DOHH2 (cell line): ENCODE measurements around the gene FAM174C.

ENCODE experiments used
- H3F3A ChIP-seq: fragments of 200-600 bp; sonication (generic), shearing (Covaris generic); 2 replicates; pipeline ENCODE4 v1.6.0; 2016; ENCODE audit warnings: antibody characterized with exemption, mild to moderate bottlenecking; ENCODE audit not compliant: control insufficient read depth, insufficient read depth
- H3K27ac ChIP-seq: fragments of 200-600 bp; sonication (generic); 2 replicates; pipeline ENCODE4 v1.5.1; 2014; ENCODE audit warnings: low read depth, mild to moderate bottlenecking, low read length, moderate library complexity
- H3K27me3 ChIP-seq: fragments of 200-600 bp; sonication (generic); 2 replicates; pipeline ENCODE4 v1.6.1; 2014; ENCODE audit warnings: mild to moderate bottlenecking, low read length, mixed read lengths; ENCODE audit not compliant: control insufficient read depth
- H3K36me3 ChIP-seq: fragments of 200-600 bp; sonication (generic); 2 replicates; pipeline ENCODE4 v1.6.1; 2014; ENCODE audit warnings: mild to moderate bottlenecking, low read length, moderate library complexity, mixed read lengths; ENCODE audit not compliant: control insufficient read depth
- H3K4me1 ChIP-seq: fragments of 200-600 bp; sonication (generic); 2 replicates; pipeline ENCODE4 v1.6.1; 2014; ENCODE audit warnings: mild to moderate bottlenecking, low read length, mixed read lengths; ENCODE audit not compliant: control insufficient read depth
- H3K4me2 ChIP-seq: fragments of 200-600 bp; sonication (generic); 2 replicates; pipeline ENCODE4 v1.6.0; 2014; ENCODE audit warnings: mild to moderate bottlenecking, low read length, moderate library complexity
- H3K4me3 ChIP-seq: fragments of 200-600 bp; sonication (generic); 2 replicates; pipeline ENCODE4 v1.5.1; 2014; ENCODE audit warnings: mild to moderate bottlenecking, low read length, mixed read lengths
- H3K79me2 ChIP-seq: fragments of 200-600 bp; sonication (generic); 2 replicates; pipeline ENCODE4 v1.6.1; 2014; ENCODE audit warnings: mild to moderate bottlenecking, low read length, mixed read lengths; ENCODE audit not compliant: control insufficient read depth
- H3K9me2 ChIP-seq: fragments of 200-600 bp; sonication (generic); replicated peaks from 2 replicates; pipeline ENCODE4 v1.6.1; 2014; ENCODE audit warnings: mild to moderate bottlenecking, low read length, mixed read lengths; ENCODE audit not compliant: control insufficient read depth
- H3K9me3 ChIP-seq: fragments of 200-600 bp; sonication (generic); 2 replicates; pipeline ENCODE4 v1.6.1; 2014; ENCODE audit warnings: antibody characterized with exemption, low read length, mixed read lengths; ENCODE audit not compliant: control insufficient read depth, insufficient read depth
- H4K20me1 ChIP-seq: fragments of 200-600 bp; sonication (generic); 2 replicates; pipeline ENCODE4 v1.6.0; 2014; ENCODE audit warnings: low read depth, mild to moderate bottlenecking, antibody characterized with exemption, low read length, moderate library complexity; ENCODE audit not compliant: control insufficient read depth, insufficient read depth
- CTCF ChIP-seq: fragments of 200-600 bp; sonication (generic); IDR thresholded peaks from one replicate; pipeline ENCODE4 v1.5.1; 2014; ENCODE audit warnings: antibody characterized with exemption, mild to moderate bottlenecking, low read depth, low read length; ENCODE audit not compliant: poor library complexity, severe bottlenecking
- EZH2phosphoT487 ChIP-seq: fragments of 200-600 bp; sonication (generic); IDR thresholded peaks from 2 replicates; pipeline ENCODE4 v1.6.1; 2017; ENCODE audit warnings: borderline replicate concordance, mild to moderate bottlenecking, antibody characterized with exemption, low read length, moderate library complexity, mixed read lengths

The FAM174C gene

GRCh38 chr19:1254081-1254527 is 21.2 kb upstream of the FAM174C start:
- peaks cover 75% of the 10 kb centered on the region for H3K4me1 ChIP-seq
- H3K9me3 ChIP-seq: no peaks in the 10 kb centered on the region
- peaks cover 11% of the 10 kb centered on the region; the same call in 1 of the 2 replicates for H4K20me1 ChIP-seq
- no peak overlapping the region for H3K4me2 ChIP-seq
- peaks cover 72% of the 10 kb centered on the region for H3K79me2 ChIP-seq
- peaks cover 82% of the 10 kb centered on the region for H3K36me3 ChIP-seq
- H3F3A ChIP-seq: peaks cover 35% of the 10 kb centered on the region
- no peak overlapping the region for H3K27ac ChIP-seq
- TF ChIP-seq EZH2phosphoT487: no peak
- no peak for TF ChIP-seq CTCF
- H3K4me3 ChIP-seq: no peak overlapping the region
- no peaks in the 10 kb centered on the region for H3K9me2 ChIP-seq
- H3K27me3 ChIP-seq: no peaks in the 10 kb centered on the region

- no peak overlapping the region for H3K27ac ChIP-seq
- H3K36me3 ChIP-seq: peaks cover 86% of the 10 kb centered on the region
- H3K4me2 ChIP-seq: no peak overlapping the region
- H3K4me1 ChIP-seq: peaks cover 80% of the 10 kb centered on the region
- peaks cover 11% of the 10 kb centered on the region; the same call in 1 of the 2 replicates for H4K20me1 ChIP-seq
- no peak overlapping the region for H3K4me3 ChIP-seq
- H3K27me3 ChIP-seq: no peaks in the 10 kb centered on the region
- no peak for TF ChIP-seq CTCF
- TF ChIP-seq EZH2phosphoT487: no peak
- no peaks in the 10 kb centered on the region for H3K9me2 ChIP-seq
- no peaks in the 10 kb centered on the region for H3K9me3 ChIP-seq
- peaks cover 74% of the 10 kb centered on the region for H3K79me2 ChIP-seq
- H3F3A ChIP-seq: peaks cover 38% of the 10 kb centered on the region
Measured at GRCh38 chr19:1254530-1255185, 20.7 kb upstream of the FAM174C start.

GRCh38 chr19:1255186-1256161 is 19.9 kb upstream of the FAM174C start:
- Histone ChIP-seq H3K9me3 (no peaks in the 10 kb centered on the region), H3K9me2 (no peaks in the 10 kb centered on the region), H3K4me2 (no peak overlapping the region), H3K4me1 (peaks cover 88% of the 10 kb centered on the region), H3K4me3 (no peak overlapping the region), H3K36me3 (peaks cover 82% of the 10 kb centered on the region), H3K79me2 (peaks cover 66% of the 10 kb centered on the region), H3K27me3 (no peaks in the 10 kb centered on the region), H3F3A (peaks cover 45% of the 10 kb centered on the region), H4K20me1 (peaks cover 11% of the 10 kb centered on the region; the same call in 1 of the 2 replicates), H3K27ac (no peak overlapping the region)
- TF ChIP-seq CTCF: no peak
- TF ChIP-seq EZH2phosphoT487: no peak
